ENCODE data around the gene KDM4B. TPM values are rescaled to one million over a fixed set of nuclear protein-coding genes. Genes with fewer than 3 reads are reported as not detected.

Gene KDM4B
- total RNA-seq, 1 donor from 2014 or later: 38.1 TPM

DNA sequence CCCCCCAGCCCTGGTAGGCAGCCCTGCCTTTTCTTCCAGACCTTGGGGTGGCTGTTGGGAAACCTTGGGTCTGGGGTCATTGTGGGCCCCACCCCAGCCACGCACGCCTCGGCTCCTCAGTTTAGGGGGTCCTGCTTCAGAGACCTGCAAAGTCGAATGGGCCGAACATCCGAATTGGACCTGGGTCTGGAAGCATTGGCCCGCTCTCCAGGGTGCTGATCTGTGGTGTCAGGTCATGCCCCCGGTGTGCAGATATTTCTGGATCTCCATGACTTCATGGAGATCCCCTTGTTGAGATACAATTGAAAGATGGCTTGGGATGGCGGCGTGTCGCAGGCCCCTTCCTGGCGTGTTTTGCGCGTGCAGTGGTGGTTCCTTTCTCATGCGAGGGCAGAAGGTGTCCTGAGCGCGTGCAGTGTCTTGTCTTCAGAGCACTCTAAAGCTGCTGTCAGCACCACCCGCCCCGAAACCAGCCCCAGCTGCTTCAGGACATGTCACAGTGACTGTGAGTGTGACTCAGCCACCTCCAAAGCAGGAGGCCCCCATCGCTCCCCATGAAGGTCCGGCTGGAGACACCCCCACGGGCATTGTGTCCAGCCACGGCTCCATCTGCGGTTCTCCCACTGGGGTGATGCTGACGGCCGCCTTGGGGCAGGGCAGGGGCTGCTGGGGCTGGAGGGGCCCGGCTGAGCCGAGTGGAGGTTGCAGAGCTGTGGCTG is 112.7 kb downstream of the KDM4B start:
- ATAC-seq (no peak), DNase-seq (ENCODE audit: low spot score) (no peak)

DNA sequence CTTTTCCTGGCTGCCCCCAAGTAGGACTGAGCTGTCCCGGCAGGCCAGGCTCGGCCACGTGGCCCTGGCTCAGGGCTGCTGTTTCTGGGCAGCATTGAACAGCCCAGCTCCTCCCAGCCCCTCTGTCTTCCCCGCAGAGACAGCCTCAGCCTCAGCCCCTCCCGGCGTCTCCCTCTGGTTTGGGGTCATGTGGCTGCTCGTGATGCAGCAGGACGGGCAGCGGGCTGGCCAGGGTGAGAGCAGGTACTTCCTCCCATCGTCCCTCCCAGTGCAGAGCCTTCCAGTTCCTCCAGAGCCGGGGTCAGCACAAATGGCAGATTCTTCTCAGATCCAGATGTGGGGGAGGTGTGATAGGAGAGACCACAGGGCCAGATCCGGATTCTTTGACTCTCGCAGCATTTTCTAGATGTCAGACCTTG is 114.6 kb downstream of the KDM4B start:
- DNase-seq (ENCODE audit: low spot score): no peak
- ATAC-seq: peak; percentile 11

DNA sequence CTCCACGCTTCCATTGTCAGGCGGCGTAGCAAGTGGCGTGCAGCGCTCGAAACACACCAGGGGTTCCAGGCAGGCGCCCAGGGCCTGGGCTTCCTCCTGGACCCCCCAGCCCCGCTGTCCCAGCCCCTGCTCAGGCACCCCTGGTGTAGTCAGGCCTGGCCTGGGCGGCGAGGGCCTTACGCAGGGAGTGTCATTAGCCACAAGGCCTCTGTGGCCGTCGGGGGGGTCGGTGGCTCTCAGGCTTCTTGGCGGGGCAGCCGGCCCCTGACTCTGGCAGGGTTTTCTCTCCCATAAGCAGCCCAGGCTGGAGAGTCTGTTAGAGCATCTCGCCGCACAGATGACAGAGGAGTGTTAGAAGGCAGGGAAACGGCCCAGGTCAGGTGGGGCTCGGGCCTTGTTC is 116.7 kb downstream of the KDM4B start:
- DNase-seq (ENCODE audit: low spot score) (no peak), ATAC-seq (no peak)

DNA sequence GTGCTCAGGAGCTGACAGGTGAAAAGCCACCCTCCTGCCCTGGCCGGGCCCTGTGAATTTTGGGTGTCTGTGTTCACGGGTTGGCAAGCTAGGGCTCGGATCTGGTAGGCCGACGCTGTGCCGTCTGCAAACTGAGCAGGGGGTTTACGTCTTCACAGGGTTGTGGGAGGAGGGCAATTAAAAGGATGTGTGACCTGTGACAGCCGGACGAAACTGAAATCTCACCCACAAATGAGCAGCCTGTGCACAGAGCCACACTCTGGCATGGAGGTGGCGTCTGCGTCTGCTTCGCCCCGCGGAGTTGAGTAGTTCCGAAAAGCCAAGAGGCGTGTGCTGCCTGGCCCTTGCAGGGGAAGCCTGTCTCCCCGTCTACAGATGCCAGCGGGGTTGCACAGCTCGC is 117.3 kb downstream of the KDM4B start:
- DNase-seq (ENCODE audit: low spot score): no peak
- no peak for ATAC-seq

DNA sequence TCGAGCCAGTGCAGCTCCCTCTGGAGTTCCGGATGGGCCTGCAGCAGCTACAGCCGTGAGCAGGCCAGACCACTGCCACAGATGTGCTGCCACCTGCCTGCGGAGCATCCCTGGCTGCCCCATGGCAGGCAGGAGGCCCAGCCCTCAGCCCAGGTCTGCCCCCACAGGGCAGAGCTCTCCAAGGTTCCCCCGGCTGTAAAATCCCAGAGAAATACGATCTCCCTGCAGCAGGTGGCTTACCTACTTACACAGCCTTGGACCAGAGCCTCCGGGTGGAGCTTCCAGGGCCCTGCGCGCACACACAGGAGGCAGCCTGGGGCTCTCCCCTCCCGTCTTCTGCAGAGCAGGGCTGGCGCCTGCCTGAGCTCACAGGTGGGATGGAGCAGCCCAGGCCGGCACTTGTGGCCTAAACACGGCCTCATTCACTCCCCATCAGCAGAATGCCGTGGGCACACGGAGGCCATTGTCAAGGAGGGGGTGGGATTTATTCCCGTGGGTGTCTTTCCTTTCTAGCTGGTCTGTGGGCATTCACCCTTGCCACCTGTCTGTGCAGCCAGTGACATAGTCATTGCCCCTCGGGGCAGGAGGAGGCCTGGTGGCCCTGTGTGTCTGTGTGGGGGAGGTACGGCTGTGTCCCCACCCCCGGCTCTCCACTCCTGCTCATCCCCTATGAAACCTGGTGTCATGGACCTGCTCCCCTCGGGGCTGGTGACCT is 118.0 kb downstream of the KDM4B start:
- DNase-seq (ENCODE audit: low spot score) (no peak), ATAC-seq (peak; percentile 54)

DNA sequence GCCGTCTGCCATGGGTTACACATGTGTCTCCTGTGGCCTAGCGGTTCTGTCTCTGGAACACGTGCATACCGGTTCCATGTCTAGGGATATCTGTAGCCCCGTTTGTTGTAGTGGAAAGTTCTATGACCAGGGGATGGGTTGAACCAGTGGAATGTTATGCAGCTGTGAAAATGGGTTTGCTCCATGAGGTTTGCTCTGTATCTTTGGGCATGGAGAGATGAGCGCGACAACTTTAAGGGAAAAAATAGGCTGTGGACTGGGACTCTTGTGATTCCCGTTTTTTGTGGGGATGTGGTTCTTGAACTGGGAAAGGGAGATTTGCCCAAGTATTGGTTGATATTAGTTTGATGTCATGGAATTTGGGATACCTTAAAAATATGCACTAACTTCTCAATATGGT is 120.4 kb downstream of the KDM4B start:
- no peak for DNase-seq (ENCODE audit: low spot score)
- no peak for ATAC-seq

DNA sequence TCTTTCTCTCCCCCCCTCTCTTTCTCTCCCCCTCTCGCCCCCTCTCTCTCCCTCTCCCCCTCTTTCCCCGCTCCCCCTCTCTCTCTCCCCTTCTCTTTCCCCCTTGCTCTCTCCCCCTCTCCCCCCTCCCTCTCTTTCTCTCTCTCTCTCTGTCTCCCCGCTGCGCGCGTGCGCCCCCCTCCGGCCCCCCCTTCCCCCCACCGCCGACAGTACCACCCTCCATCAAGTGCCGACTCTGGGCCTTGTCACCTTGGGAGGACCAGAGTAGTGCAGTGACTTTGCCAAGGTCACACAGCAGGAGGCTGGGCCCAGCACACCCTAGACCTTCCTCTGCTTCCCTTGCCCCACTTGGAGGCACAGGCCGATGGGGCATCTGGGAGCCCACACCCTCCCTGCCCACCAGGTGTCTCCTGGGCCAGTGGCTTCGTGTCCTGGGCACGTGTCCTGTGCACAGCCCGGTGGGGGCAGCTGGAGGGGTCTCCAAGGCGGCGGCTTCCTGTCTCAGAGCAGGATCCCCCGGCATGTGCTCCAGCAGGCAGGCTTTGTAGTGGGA is 121.6 kb downstream of the KDM4B start:
- no peak for ATAC-seq
- DNase-seq (ENCODE audit: low spot score): no peak

DNA sequence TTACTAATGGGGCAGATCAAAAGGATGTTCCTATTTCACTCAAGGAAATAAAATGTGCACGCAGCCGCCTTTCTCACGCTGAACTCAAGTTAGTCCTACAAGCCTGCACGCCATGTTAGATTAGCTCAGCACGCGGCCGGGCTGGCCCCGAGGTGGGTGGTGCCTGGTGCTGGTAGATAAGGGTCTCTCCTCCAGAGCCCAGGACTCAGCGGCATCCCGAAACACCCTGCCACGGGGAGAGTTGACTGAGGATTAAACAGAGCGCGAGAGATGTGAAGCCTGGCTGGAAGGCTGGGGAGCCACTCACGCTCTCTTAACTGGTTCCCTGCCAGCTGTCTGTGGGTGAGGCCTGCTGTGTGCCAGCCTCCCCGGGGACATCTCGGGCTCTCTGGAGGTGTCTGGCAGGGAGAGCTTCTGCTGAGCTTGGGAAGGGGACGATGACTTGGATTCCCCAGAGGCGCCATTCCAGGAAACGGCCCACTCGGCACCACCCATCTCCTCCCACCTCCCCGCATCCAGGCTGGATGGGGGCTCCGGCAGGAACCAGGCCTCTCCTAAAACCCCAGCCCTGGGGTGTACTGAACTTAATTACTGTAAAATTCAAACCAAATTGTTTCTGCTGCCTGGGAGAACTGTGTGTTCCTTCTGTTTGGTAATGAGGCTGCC is 122.2 kb downstream of the KDM4B start:
- ATAC-seq (no peak), DNase-seq (ENCODE audit: low spot score) (no peak)

DNA sequence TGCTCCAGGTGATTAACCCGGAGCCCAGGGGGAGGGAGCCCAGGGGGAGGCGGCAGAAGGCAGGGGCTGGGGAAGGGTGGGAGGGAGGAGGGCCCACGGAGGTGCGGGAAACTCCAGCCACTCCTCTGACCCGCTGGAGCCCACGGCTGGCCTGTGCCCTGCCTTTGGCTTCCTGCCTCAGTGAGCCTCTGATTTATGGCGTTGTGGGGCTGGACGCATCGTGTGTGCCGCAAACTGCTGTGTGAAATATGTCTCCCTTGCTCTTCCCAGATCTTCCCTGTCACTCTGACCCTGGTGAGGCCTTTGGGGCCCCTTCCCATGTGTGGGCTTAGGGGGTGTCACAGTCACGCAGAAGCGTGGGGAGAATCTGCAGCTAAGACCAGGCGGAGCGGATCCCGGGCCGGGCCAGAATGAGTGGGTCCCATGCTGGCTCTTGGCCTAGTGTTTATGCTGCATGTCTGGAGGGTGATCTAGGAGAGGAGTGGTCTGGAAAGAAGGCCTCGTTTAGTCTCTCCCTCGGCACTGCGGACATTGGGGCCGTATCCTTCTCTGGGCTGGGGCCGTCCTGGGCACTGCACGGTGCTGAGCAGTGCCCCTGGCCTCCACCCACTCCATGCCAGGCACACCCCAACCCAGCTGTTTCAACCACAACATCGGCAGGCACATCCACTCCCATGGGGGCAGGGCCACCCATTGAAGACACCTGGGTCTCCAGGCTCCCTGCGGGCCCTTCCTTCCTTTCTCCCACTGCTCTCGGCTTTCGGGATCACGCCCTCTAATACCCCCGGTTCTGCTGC is 123.0 kb downstream of the KDM4B start:
- no peak for DNase-seq (ENCODE audit: low spot score)

DNA sequence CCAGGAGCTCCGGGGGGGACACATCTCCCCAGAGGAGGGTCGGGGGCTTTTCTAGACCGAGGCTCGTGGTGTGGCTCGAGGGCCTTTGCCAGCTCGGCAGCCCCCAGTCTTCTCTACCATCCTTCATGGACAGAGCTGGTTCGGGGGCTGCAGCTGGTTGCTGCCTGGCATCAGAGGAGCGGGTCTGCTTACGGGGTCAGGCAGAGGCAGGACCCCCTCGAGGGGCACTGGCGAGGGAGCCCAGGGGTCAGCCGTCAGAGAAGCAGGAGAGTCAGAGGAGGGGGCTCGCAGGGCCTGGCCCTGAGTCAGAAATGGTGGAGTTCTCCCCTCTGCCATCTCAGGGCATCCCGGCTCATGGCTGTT is 123.5 kb downstream of the KDM4B start:
- DNase-seq (ENCODE audit: low spot score) (no peak), ATAC-seq (no peak)

More for the DNA sequence above, 123.0 kb downstream of the KDM4B start:
- ATAC-seq: no peak

DNA sequence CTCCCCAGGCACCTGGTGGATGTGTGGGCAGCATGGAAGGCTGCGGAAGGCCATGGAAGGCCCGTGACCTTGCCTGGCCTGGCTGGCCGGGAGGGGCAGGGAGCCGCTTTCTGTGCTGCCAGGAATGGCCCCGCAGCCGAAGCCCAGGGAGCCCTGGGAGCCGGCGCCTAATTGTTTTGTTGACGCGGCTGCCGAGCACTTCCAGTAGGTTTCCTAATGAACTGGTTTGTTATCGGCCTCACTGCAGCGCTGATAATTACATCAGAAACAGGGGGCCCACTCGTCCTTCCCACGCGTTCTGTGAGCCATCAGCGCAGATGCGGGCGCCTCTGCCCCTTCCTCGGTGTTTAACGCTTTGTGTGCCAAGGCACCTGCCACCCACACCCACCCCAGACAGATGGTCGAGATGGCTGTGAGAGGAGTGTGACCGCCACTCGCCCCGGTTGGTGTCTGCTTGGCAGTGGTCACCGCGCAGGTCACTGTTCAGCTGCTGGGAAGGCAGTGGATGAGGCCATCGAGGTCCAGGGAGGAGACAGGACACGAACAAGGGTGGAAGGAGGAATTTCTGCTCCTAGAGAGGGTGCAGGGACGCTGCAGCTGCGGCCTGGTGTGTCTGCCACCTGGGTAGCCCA is 124.5 kb downstream of the KDM4B start:
- DNase-seq (ENCODE audit: low spot score): no peak
- ATAC-seq: peak; percentile 17

DNA sequence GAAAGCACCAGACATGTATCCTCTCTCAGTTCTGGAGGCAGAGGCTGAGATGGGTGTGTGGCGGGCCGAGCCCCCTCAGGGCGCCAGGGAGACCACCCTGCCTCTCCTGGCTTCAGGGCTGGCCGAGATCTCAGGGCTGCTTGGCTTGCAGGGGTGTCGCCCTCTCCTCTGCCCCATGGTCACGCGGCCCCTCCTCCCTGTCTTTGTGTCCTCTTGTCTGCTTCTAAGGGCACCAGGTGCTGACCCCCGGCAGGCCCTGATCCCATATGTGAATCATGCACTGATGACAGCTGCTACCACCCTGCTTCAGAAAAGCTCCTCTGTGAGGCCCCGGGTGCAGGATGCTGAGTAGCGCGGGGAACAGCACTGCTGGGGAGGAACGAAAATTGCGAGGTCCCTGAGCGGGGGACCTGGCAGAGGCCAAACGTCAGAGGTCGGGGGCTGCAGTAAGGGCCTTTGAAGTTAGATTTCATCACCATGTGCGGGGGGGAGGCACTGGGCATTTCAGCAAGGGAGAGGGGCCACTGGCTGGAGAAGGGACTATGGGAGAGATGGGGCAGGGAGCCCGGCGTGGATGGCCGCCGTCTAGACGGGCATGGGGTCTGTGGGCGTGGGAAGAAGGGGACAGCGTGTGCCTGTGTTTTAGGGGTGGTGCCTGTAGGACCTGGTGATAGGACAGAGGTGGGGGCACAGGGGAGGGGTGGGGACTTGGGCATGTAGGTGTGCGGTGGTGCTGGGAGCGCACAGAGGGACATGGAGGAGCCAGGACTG is 125.2 kb downstream of the KDM4B start:
- no peak for DNase-seq (ENCODE audit: low spot score)
- ATAC-seq: no peak

DNA sequence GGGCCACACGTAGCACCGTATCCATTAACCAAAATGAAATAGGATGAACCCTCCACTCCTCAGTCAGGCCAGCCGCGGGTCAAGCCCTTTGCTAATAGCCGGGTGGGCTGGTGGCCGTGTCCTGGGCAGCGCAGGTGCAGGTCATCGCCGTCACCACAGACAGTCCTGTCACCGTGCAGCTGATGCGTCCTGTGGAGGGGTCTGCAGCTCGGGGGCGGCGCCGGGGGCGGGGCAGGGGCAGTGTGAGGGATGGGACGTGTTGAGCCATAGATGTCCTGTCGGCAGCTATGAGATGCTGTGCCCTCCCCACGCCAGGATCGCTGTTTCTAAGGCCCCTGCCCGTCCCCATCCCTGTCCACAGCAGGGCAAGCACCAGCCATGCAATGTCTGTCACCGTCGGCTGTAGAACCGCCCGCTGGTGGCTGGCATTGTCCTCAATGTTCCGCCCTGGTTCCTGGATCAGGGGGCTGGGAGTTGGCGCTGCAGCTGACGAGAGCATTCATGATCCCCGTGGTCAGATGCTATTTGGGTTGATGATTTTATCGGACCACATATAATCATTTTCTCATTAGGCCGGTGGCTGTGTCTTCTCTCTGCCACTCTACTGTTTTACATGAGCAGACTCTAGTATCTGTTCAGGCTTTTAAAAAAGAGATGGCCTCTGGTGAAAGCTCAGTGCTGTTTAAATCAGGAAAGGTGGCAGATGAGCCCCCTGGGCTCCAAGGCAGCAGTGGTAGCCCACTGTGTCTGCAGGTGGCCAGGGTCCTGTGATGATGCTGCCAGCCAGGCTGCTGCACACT is 126.1 kb downstream of the KDM4B start:
- ATAC-seq (no peak), DNase-seq (ENCODE audit: low spot score) (no peak)

DNA sequence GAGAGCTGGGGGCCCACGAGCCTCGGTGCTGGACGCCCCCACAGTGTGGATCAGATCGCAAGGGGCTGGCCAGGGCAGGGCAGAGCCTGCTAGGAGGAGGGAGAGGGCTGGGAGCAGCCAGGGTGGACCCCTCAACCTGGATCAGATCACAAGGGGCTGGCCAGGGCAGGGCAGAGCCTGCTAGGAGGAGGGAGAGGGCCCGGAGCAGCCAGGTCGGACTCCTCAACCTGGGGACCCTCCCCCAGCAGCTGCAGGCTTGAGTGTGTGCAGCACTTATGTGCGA is 126.6 kb downstream of the KDM4B start:
- ATAC-seq (no peak), DNase-seq (ENCODE audit: low spot score) (no peak)

DNA sequence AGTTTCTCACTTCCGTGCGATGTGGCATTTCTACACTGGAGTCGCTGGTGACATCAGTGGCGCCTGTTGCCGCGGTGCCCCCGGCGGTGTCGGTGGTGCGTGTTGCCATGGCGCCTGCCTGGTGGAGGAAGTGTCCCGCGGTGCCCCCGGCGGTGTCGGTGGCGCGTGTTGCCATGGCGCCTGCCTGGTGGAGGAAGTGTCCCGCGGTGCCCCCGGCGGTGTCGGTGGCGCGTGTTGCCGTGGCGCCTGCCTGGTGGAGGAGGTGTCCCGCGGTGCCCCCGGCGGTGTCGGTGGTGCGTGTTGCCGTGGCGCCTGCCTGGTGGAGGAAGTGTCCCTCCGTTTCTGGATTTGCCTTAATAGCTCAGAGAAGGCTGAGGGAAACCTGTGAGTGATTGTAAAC is 127.6 kb downstream of the KDM4B start:
- no peak for ATAC-seq

DNA sequence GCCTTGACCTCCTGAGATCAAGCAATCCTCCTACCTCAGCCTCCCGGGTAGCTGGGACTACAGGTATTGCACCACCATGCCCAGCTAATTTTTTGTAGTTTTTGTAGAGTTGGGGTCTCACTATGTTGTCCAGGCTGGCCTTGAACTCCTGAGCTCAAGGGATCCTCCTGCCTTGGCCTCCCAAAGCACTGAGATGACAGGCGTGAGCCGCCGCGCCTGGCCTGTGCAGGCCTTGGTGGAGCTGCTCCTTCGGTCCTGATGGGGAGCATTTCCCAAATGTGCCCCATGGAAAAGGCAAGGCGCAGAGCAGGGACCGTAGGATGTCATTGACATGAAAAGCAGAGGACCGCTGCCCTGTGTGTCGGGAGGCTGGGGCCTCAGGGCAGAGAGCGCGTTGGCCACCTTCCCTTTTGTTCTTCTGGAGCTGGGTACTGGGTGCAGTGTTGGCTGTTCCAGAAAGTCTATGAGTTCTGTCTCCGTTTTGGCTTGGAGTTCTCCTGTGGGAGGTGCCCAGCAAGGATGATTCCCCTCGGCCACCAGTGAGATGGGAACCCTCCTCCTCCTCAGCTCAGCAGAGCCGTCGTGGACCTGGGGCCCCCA is 128.5 kb downstream of the KDM4B start:
- ATAC-seq: no peak
- no peak for DNase-seq (ENCODE audit: low spot score)

More for the DNA sequence above, 127.6 kb downstream of the KDM4B start:
- DNase-seq (ENCODE audit: low spot score): no peak

DNA sequence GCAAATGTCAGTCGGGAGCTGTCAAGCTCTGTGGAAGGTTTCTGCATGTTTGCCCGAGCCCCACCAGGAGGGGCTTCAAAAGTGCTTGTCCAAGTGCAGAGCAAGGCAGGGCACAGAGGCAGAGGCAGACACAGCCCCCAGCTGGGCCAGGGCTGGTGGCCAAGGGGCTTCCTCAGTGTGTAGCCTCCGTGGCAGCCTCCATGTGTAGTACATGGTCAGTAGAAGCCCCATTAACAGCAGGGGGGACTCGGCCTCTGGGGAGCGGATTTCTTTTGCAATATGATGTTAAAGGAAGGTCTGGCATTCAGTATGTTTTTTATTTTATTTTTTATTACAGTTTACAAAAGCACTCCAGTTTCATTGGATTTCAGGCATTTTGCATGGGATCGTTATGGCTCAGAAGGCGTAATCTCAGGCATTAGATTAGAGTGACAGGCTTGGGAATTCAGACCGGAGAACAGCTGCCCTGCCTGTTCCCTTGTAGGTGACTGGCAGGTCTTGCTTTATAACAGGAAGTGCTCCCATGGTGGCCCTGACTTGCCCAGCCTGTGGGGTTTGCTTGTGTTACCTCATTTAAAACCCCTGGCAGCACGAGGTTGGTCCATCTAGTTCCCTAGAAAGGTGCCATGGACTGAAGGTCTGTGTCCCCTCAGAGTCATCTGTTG is 129.2 kb downstream of the KDM4B start:
- no peak for ATAC-seq
- DNase-seq (ENCODE audit: low spot score): no peak

DNA sequence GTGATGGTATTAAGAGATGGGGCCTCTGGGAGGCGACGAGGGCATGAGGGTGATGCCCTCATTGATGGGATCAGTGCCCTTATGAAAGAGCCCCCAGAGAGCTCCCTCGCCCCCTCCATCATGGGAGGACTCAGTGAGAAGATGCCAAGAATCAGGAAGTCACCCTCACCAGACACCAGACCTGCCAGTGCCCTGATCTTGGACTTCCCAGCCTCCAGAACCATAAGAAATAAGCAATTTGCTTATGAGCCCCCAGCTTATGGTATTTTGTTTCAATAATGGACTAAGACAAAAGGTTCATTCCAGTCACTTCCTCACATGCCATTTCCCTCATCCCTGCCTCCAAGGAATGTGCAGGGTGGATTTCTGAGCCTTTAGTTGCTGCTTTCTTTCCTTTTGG is 129.7 kb downstream of the KDM4B start:
- no peak for ATAC-seq

More for the DNA sequence above, 129.7 kb downstream of the KDM4B start:
- DNase-seq (ENCODE audit: low spot score): no peak

Data from left lobe of liver (tissue), 2 donors.